HG02840 (cell line): ENCODE measurements around the gene SASH3.

Source experiments
- ATAC-seq: cut with Tn5 transposase; IDR thresholded peaks from one replicate; pipeline ENCODE4 v1.9.1; 2021; ENCODE audit warnings: mild to moderate bottlenecking, moderate library complexity, moderate number of reproducible peaks; ENCODE audit not compliant: unreplicated experiment, low FRiP score

Gene SASH3

GRCh38 chrX:129802863-129803262, 23.1 kb downstream of the SASH3 start:
- ATAC-seq = no peak

GRCh38 chrX:129804806-129805205, 25.1 kb downstream of the SASH3 start:
- ATAC-seq = no peak

- no peak for ATAC-seq
These were observed 28.5 kb downstream of the SASH3 start for GRCh38 chrX:129808158-129808828.

GRCh38 chrX:129808829-129809796, 29.4 kb downstream of the SASH3 start:
- no peak for ATAC-seq

GRCh38 chrX:129813662-129814368, 34.1 kb downstream of the SASH3 start:
- ATAC-seq = no peak

- ATAC-seq = no peak
These were observed 38.4 kb downstream of the SASH3 start for GRCh38 chrX:129818123-129818522.

GRCh38 chrX:129823115-129823514, 43.4 kb downstream of the SASH3 start:
- ATAC-seq = no peak

- no peak for ATAC-seq
These were observed 43.8 kb downstream of the SASH3 start for GRCh38 chrX:129823522-129823921.

GRCh38 chrX:129824620-129825019, 44.9 kb downstream of the SASH3 start:
- ATAC-seq = no peak

GRCh38 chrX:129825746-129826505, 46.2 kb downstream of the SASH3 start:
- no peak for ATAC-seq

- ATAC-seq = no peak
These were observed 50.7 kb downstream of the SASH3 start for GRCh38 chrX:129830494-129830893.

- ATAC-seq = no peak
These were observed 51.5 kb downstream of the SASH3 start for GRCh38 chrX:129831091-129831885.

- no peak for ATAC-seq
These were observed 53.6 kb downstream of the SASH3 start for GRCh38 chrX:129833153-129833990.

- ATAC-seq = no peak
These were observed 57.1 kb downstream of the SASH3 start for GRCh38 chrX:129836827-129837226.

GRCh38 chrX:129840344-129840743, 60.6 kb downstream of the SASH3 start:
- no peak for ATAC-seq

GRCh38 chrX:129842510-129843208, 62.9 kb downstream of the SASH3 start:
- no peak for ATAC-seq

GRCh38 chrX:129843209-129843458, 63.4 kb downstream of the SASH3 start:
- no peak for ATAC-seq
